HCT116 (cell line): ENCODE results near the gene CILP2. TPM values are rescaled to one million over a fixed set of nuclear protein-coding genes. Genes with fewer than 3 reads are reported as not detected.

ENCODE experiments used
- ATAC-seq: fragments of 200-7000 bp; cut with Tn5 transposase; 2 replicates; pipeline ENCODE4 v1.9.1; 2020; ENCODE audit warnings: mild to moderate bottlenecking, moderate library complexity
- BruUV-seq: library from RNA; stranded (reverse); fragments of 400-500 nt; replicated peaks from 2 replicates; lab custom pipeline; 2021; lab: Mats Ljungman, UMichigan
- CTCF ChIA-PET: fragments of 300-600 bp; sonication (Branson Sonifier 250); formaldehyde crosslinking; loops from one replicate; lab custom pipeline; 2021; ENCODE audit warnings: antibody characterized with exemption; lab: Charles Lee
- POLR2A ChIA-PET: fragments of 300-600, 350-600 bp; sonication (Branson Sonifier 250); formaldehyde crosslinking; loops from one replicate; lab custom pipeline; 2021; ENCODE audit warnings: antibody characterized with exemption; lab: Charles Lee
- RAD21 ChIA-PET, 2 experiments: fragments of 300-600 bp; sonication (Branson Sonifier 250); formaldehyde crosslinking; loops; one replicate each; lab custom pipeline; 2023; ENCODE audit warnings: low total read pairs in 2 of 2; ENCODE audit not compliant: uncharacterized antibody in 2 of 2, unreplicated experiment in 2 of 2, low non-redundant PET in 1 of 2; lab: Charles Lee
- DNase-seq: peaks from one replicate; pipeline ENCODE4 v3.0.0-alpha.2; 2010; ENCODE audit warnings: low read depth, low spot score
- H2AFZ ChIP-seq: fragments of 200-600 bp; shearing (Covaris generic), sonication (generic); 2 replicates; pipeline ENCODE4 v1.6.1; 2017; ENCODE audit warnings: low read depth, mixed run types, mixed read lengths, antibody characterized with exemption, low read length; ENCODE audit not compliant: poor library complexity, severe bottlenecking
- H3K27ac ChIP-seq: 2 replicates; pipeline ENCODE4 v1.5.1; 2012; ENCODE audit warnings: low read depth, low read length
- H3K27me3 ChIP-seq: fragments of 200-600 bp; sonication (generic); 2 replicates; pipeline ENCODE4 v1.6.1; 2016; ENCODE audit warnings: mixed run types, low read length, mixed read lengths; ENCODE audit not compliant: insufficient read depth
- H3K36me3 ChIP-seq, 2 experiments: fragments of 200-500 bp in 1 of 2; fragments of 200-600 bp in 1 of 2; sonication (Bioruptor generic) in 1 of 2; sonication (generic) in 1 of 2; 2 replicates each; pipeline versions ENCODE4 v1.5.1 to v1.6.1; 2014 to 2016; ENCODE audit warnings: low read length in 2 of 2, inconsistent platforms in 1 of 2, mixed read lengths in 1 of 2, mixed run types in 1 of 2; ENCODE audit not compliant: insufficient read depth in 2 of 2, control insufficient read depth in 1 of 2
- H3K4me1 ChIP-seq, 2 experiments: fragments of 200-600 bp in 1 of 2; sonication (generic) in 1 of 2; 2 replicates each; pipeline versions ENCODE4 v1.5.1 to v1.6.1; 2012 to 2017; ENCODE audit warnings: low read length in 2 of 2, inconsistent platforms in 1 of 2, mild to moderate bottlenecking in 1 of 2, mixed read lengths in 1 of 2, mixed run types in 1 of 2, moderate library complexity in 1 of 2; ENCODE audit not compliant: insufficient read depth in 2 of 2, control insufficient read depth in 1 of 2
- H3K4me2 ChIP-seq: fragments of 200-600 bp; sonication (generic); 2 replicates; pipeline ENCODE4 v1.6.1; 2017; ENCODE audit warnings: mixed run types, low read length, mixed read lengths
- H3K4me3 ChIP-seq, 2 experiments: fragments of 200-600 bp in 1 of 2; sonication (generic) in 1 of 2; replicated peaks in 1 of 2; 2 replicates each; pipeline ENCODE4 v1.5.1; 2011 to 2016; ENCODE audit warnings: low read length in 2 of 2, control low read depth in 1 of 2, low read depth in 1 of 2, mild to moderate bottlenecking in 1 of 2, mixed read lengths in 1 of 2, mixed run types in 1 of 2
- H3K79me2 ChIP-seq: fragments of 200-600 bp; sonication (generic); 2 replicates; pipeline ENCODE4 v1.6.1; 2017; ENCODE audit warnings: mild to moderate bottlenecking, mixed run types, low read length, moderate library complexity, mixed read lengths; ENCODE audit not compliant: insufficient read depth
- H3K9ac ChIP-seq: fragments of 200-600 bp; sonication (generic); 2 replicates; pipeline ENCODE4 v1.6.1; 2016; ENCODE audit warnings: low read length, mixed read lengths
- H3K9me2 ChIP-seq: fragments of 200-600 bp; sonication (generic), shearing (Covaris generic); 2 replicates; pipeline ENCODE4 v1.6.1; 2017; ENCODE audit warnings: mixed run types, mild to moderate bottlenecking, moderate library complexity; ENCODE audit not compliant: insufficient read depth
- H3K9me3 ChIP-seq, 2 experiments: fragments of 200-500 bp in 1 of 2; fragments of 200-600 bp in 1 of 2; sonication (Bioruptor generic) in 1 of 2; sonication (generic) in 1 of 2; 2 replicates each; pipeline ENCODE4 v1.6.1; 2014 to 2017; ENCODE audit warnings: low read length in 2 of 2, mixed read lengths in 2 of 2, inconsistent platforms in 1 of 2, low read depth in 1 of 2, mild to moderate bottlenecking in 1 of 2, mixed run types in 1 of 2, moderate library complexity in 1 of 2; ENCODE audit not compliant: control insufficient read depth in 1 of 2, insufficient read depth in 1 of 2
- H4K20me1 ChIP-seq: fragments of 200-600 bp; sonication (generic), shearing (Covaris generic); 2 replicates; pipeline ENCODE4 v1.6.1; 2017; ENCODE audit warnings: mixed run types, mild to moderate bottlenecking, moderate library complexity; ENCODE audit not compliant: insufficient read depth
- EZH2phosphoT487 ChIP-seq: fragments of 200-600 bp; IDR thresholded peaks from 2 replicates; pipeline ENCODE4 v1.6.1; 2018; ENCODE audit warnings: antibody characterized with exemption, borderline replicate concordance
- JUND ChIP-seq: IDR thresholded peaks from 2 replicates; pipeline ENCODE4 v1.6.1; 2012
- POLR2A ChIP-seq: IDR thresholded peaks from 2 replicates; pipeline ENCODE4 v1.7.0; 2011; ENCODE audit warnings: borderline replicate concordance; ENCODE audit not compliant: insufficient read depth, insufficient read length; ENCODE audit errors: extremely low read depth
- RAD21 ChIP-seq: IDR thresholded peaks from 2 replicates; pipeline ENCODE4 v1.6.1; 2012; ENCODE audit warnings: low read depth, mild to moderate bottlenecking
- SP1 ChIP-seq: IDR thresholded peaks from 2 replicates; pipeline ENCODE4 v1.6.1; 2012; ENCODE audit warnings: low read depth
- intact Hi-C: fragments of 100-400 bp; cut with micrococcal nuclease; formaldehyde crosslinking; loops from 2 replicates; pipeline ENCODE4 v1.10.0; 2022
- total RNA-seq: library from RNA; stranded (reverse); gene quantifications from one replicate; pipeline ENCODE4 v1.2.1, GENCODE V29; 2021; ENCODE audit not compliant: unreplicated experiment
- TF ChIP-seq, protein P1 (sequence below): IDR thresholded peaks from 2 replicates; pipeline ENCODE4 v1.6.1; 2011; ENCODE audit warnings: mild to moderate bottlenecking, low read length, moderate library complexity; ENCODE audit not compliant: insufficient replicate concordance; ENCODE audit errors: extremely low read depth
- TF ChIP-seq, protein P2 (sequence below): IDR thresholded peaks from 2 replicates; pipeline ENCODE4 v1.6.1; 2012
- TF ChIP-seq, protein P3 (sequence below), 3 experiments: fragments of 200-600 bp in 1 of 3; sonication (generic) in 1 of 3; IDR thresholded peaks in 2 of 3; conservative IDR thresholded peaks in 1 of 3; 2 replicates each; pipeline ENCODE4 v1.5.1; 2012 to 2017; ENCODE audit warnings: low read depth in 2 of 3, low read length in 2 of 3, antibody characterized with exemption in 1 of 3, borderline replicate concordance in 1 of 3, control low read depth in 1 of 3, mild to moderate bottlenecking in 1 of 3, mixed read lengths in 1 of 3, mixed run types in 1 of 3, moderate library complexity in 1 of 3; ENCODE audit not compliant: insufficient read depth in 1 of 3

The CILP2 gene
- total RNA-seq, 1 experiment from 2014 or later: 13.1 TPM

DNA sequence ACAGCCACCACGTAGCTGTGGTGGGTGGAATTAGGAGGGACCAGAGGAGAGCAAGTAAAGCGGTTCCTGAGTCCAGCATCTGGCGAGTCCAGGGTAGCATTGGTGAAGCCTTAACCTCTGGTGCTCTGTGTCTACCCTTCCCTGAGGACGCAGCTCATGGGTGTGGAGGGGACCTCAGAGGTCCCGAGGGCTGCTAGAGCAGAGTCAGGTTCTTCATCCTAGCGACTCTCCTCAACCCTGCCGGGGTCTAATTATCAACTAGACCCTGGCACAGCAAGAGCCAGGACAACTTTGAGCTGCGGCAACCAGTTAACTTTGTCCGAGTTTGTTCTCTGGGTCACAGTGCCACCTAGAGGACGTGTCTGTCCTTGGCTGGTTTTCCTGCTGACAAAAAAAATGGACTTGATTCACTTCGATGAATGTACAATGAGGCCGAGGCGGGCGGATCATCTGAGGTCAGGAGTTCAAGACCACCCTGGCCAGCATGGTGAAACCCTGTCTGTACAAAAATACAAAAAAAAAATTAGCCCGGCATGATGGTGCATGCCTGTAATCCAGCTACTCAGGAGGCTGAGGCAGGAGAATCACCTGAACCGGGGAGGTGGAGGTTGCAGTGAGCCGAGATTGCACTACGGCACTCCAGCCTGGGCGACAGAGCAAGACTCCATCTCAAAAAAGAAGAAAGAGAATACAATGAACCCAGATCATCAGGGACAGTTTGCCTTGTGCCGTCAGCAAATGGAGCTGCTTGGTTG is 47.7 kb upstream of the CILP2 start:
- H3K27me3 ChIP-seq: no peaks in the 10 kb centered on the region
- no peak overlapping the region for H2AFZ ChIP-seq
- peak overlapping the region; percentile 62; the same call in 1 of the 2 replicates for H3K4me2 ChIP-seq
- ATAC-seq (peak; percentile 47), DNase-seq (peak; percentile 56)
- TF ChIP-seq, protein P1, sequence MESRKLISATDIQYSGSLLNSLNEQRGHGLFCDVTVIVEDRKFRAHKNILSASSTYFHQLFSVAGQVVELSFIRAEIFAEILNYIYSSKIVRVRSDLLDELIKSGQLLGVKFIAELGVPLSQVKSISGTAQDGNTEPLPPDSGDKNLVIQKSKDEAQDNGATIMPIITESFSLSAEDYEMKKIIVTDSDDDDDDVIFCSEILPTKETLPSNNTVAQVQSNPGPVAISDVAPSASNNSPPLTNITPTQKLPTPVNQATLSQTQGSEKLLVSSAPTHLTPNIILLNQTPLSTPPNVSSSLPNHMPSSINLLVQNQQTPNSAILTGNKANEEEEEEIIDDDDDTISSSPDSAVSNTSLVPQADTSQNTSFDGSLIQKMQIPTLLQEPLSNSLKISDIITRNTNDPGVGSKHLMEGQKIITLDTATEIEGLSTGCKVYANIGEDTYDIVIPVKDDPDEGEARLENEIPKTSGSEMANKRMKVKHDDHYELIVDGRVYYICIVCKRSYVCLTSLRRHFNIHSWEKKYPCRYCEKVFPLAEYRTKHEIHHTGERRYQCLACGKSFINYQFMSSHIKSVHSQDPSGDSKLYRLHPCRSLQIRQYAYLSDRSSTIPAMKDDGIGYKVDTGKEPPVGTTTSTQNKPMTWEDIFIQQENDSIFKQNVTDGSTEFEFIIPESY: no peak
- TF ChIP-seq RAD21 (peak; percentile 88), EZH2phosphoT487 (no peak), POLR2A (no peak), JUND (no peak), SP1 (no peak)
- TF ChIP-seq, protein P2, sequence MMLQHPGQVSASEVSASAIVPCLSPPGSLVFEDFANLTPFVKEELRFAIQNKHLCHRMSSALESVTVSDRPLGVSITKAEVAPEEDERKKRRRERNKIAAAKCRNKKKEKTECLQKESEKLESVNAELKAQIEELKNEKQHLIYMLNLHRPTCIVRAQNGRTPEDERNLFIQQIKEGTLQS: no peak
- TF ChIP-seq, protein P3, sequence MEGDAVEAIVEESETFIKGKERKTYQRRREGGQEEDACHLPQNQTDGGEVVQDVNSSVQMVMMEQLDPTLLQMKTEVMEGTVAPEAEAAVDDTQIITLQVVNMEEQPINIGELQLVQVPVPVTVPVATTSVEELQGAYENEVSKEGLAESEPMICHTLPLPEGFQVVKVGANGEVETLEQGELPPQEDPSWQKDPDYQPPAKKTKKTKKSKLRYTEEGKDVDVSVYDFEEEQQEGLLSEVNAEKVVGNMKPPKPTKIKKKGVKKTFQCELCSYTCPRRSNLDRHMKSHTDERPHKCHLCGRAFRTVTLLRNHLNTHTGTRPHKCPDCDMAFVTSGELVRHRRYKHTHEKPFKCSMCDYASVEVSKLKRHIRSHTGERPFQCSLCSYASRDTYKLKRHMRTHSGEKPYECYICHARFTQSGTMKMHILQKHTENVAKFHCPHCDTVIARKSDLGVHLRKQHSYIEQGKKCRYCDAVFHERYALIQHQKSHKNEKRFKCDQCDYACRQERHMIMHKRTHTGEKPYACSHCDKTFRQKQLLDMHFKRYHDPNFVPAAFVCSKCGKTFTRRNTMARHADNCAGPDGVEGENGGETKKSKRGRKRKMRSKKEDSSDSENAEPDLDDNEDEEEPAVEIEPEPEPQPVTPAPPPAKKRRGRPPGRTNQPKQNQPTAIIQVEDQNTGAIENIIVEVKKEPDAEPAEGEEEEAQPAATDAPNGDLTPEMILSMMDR (IDR thresholded peaks at IDR 0.05 in 2 of 3, conservative IDR thresholded peaks at IDR 0.05 in 1 of 3; ENCODE audit: borderline replicate concordance in 1 of 3, insufficient read depth in 1 of 3, low read depth in 2 of 3, low read length in 2 of 3): peak; percentile 74 to 79 (median 79); a peak in 5 of 6 replicates
- BruUV-seq: no TSS peak
- no peak overlapping the region for H3K4me3 ChIP-seq
- H4K20me1 ChIP-seq: peaks cover 10% of the 10 kb centered on the region; the same call in 1 of the 2 replicates
- peak overlapping the region; percentile 72 for H3K27ac ChIP-seq
- H3K9me2 ChIP-seq: no peaks in the 10 kb centered on the region
- peaks cover 19 to 43% of the 10 kb centered on the region in 2 experiments for H3K4me1 ChIP-seq
- H3K36me3 ChIP-seq: peaks cover 14 to 21% of the 10 kb centered on the region in 2 experiments; a peak in 3 of 4 replicates
- peaks cover 90% of the 10 kb centered on the region for H3K79me2 ChIP-seq
- RAD21 ChIA-PET: interaction anchor here (0.6 to 1.4 kb wide), 2 partner anchors 123 to 124 kb away, joined by 3 to 5 read pairs; no protein-coding TSS in a partner anchor
- POLR2A ChIA-PET: interaction anchor here (1.2 to 2.2 kb wide), 2 partner anchors 124 to 126 kb away, joined by 4 to 10 read pairs; no protein-coding TSS in a partner anchor
- CTCF ChIA-PET: interaction anchor here (0.6 to 3.2 kb wide), 16 partner anchors 9 to 349 kb away, joined by 3 to 40 read pairs (median 4); partner anchors contain the start of genes GATAD2A and NDUFA13
- intact Hi-C loops: loop anchor here (1.0 to 5.0 kb wide), 2 partner anchors 123 to 343 kb away; no protein-coding TSS in a partner anchor
- H3K9me3 ChIP-seq: no peaks in the 10 kb centered on the region
- peak overlapping the region; percentile 21; the same call in 1 of the 2 replicates for H3K9ac ChIP-seq
